ENCODE measurements around the gene RBP3. TPM values are rescaled to one million over a fixed set of nuclear protein-coding genes. Genes with fewer than 3 reads are reported as not detected.
A peak's percentile ranks its signal among the peaks of the same experiment; 100 is the strongest.

The RBP3 gene
- total and polyA plus RNA-seq, 11 donors, result not detected

DNA sequence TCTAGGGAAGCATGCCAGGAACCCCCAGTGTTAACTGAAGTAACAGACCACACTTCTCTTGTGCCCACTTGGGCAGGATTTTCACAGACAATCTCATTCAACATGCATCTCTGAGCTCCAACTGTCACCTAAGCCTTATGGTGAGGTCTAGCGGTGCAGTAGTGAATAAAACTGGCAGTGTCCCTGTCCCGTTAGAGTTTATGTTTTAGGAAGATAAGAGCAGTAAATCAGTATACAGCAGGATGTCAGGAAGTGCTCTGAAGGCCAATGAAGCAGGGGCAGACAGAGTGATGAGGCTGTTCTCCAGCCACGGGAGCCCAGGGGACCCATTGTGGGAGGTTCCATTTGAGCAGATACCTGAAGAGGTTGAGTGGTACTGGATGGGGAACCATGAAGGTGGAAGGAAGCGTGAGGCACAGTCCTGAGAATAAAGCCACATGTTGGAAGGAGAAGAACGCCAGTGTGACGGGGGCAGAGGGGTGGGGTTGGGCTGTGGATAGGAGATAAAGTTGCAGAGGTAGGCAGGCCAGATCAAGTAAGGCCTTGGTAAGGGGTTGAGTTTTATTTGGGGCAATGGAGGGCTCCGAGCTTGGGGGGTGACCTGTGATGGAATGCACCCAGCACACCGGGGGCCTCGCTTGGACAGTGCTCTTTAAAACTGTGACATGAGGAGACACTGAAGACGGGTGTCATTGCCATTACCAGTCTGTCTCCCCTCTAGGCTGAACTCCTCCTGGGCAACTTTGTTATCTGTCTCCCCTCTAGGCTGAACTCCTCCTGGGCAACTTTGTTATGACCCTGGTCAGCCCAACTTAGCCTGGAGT lies 41.6 kb upstream of the RBP3 start:
- intact Hi-C loops (cut with DNase I), result no loop called here
- DNase-seq (no peak), ATAC-seq (no peak)
- TF ChIP-seq, protein P1, sequence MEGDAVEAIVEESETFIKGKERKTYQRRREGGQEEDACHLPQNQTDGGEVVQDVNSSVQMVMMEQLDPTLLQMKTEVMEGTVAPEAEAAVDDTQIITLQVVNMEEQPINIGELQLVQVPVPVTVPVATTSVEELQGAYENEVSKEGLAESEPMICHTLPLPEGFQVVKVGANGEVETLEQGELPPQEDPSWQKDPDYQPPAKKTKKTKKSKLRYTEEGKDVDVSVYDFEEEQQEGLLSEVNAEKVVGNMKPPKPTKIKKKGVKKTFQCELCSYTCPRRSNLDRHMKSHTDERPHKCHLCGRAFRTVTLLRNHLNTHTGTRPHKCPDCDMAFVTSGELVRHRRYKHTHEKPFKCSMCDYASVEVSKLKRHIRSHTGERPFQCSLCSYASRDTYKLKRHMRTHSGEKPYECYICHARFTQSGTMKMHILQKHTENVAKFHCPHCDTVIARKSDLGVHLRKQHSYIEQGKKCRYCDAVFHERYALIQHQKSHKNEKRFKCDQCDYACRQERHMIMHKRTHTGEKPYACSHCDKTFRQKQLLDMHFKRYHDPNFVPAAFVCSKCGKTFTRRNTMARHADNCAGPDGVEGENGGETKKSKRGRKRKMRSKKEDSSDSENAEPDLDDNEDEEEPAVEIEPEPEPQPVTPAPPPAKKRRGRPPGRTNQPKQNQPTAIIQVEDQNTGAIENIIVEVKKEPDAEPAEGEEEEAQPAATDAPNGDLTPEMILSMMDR (IDR thresholded peaks at IDR 0.05), result no peak
- TF ChIP-seq POLR2A (IDR thresholded peaks at IDR 0.05), result no peak
- H3K4me1 ChIP-seq, result peaks cover 0 to 11% (median under 1%) of the 10 kb centered on the region in 12 donors
- WGBS, 4 donors, result 71 to 74% (median 73%) methylated on average over 10 of the region's 10 CpGs
- no peaks in the 10 kb centered on the region for H3K36me3 ChIP-seq
- no peaks in the 10 kb centered on the region for H3K9me3 ChIP-seq
- no peak overlapping the region for H3K4me3 ChIP-seq
- H3K27ac ChIP-seq, result no peak overlapping the region
- peaks cover 0 to 25% (median 1%) of the 10 kb centered on the region in 9 donors for H3K27me3 ChIP-seq

DNA sequence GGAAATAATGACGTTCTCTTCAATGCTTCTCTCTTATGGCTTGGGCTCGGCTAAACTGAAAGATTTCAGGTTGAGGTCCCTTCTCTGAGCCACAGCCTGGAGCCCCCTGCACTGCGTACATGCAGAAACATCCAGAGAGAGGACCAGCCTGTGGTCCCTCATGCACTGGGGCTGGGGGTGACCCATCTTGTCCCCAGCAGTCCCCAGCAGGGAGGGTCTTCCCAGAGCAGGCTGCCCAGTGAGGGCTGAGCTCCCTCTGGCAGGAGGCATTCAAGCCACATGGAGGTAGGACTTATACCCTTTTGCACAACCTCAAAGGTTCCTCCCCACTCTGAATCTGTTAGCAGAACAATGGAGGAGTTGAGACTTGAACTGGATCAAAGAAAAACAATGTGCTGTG lies 40.8 kb upstream of the RBP3 start:
- TF ChIP-seq POLR2A (IDR thresholded peaks at IDR 0.05), result no peak
- TF ChIP-seq, protein P1 (IDR thresholded peaks at IDR 0.05), result no peak
- Histone ChIP-seq H3K4me3 (no peak overlapping the region), H3K36me3 (no peaks in the 10 kb centered on the region), H3K27ac (no peak overlapping the region), H3K9me3 (no peaks in the 10 kb centered on the region), H3K4me1 (peaks cover 0 to 10% (median 4%) of the 10 kb centered on the region in 12 donors), H3K27me3 (peaks cover 0 to 17% (median 0%) of the 10 kb centered on the region in 9 donors)
- 81 to 91% (median 88%) methylated on average over 3 of the region's 3 CpGs for WGBS, 4 donors
- intact Hi-C loops (cut with DNase I), result no loop called here
- DNase-seq (no peak), ATAC-seq (no peak)

DNA sequence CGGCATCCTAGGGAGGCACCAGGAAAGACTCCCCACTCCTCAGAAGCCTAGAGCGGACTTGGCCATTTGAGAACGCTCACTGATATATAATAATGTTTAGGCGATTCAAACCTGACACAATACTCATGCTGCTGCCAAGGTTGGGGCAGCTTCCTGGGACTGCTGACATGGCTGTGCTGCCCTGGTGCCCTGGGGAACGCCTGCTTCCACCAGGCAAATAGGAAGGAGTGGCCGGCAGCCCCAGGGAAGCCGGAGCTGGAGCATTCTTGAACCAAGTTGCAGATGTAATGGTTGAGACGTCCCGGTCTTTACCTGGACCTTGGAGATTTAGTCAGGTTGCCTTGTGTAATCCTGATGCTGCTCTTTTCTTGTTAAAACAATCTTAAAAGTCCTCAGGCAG lies 39.4 kb upstream of the RBP3 start:
- TF ChIP-seq, protein P1 (IDR thresholded peaks at IDR 0.05), result no peak
- no peak for TF ChIP-seq POLR2A (IDR thresholded peaks at IDR 0.05)
- peaks cover 0 to 10% (median 4%) of the 10 kb centered on the region in 12 donors for H3K4me1 ChIP-seq
- ATAC-seq, result no peak
- intact Hi-C loops (cut with DNase I), result no loop called here
- DNase-seq, result no peak
- no peak overlapping the region for H3K27ac ChIP-seq
- no peaks in the 10 kb centered on the region for H3K36me3 ChIP-seq
- no peak overlapping the region for H3K4me3 ChIP-seq
- H3K9me3 ChIP-seq, result no peaks in the 10 kb centered on the region
- WGBS, 4 donors, result 71 to 83% (median 79%) methylated on average over 9 of the region's 9 CpGs
- H3K27me3 ChIP-seq, result peaks cover 0 to 7% (median 0%) of the 10 kb centered on the region in 9 donors

DNA sequence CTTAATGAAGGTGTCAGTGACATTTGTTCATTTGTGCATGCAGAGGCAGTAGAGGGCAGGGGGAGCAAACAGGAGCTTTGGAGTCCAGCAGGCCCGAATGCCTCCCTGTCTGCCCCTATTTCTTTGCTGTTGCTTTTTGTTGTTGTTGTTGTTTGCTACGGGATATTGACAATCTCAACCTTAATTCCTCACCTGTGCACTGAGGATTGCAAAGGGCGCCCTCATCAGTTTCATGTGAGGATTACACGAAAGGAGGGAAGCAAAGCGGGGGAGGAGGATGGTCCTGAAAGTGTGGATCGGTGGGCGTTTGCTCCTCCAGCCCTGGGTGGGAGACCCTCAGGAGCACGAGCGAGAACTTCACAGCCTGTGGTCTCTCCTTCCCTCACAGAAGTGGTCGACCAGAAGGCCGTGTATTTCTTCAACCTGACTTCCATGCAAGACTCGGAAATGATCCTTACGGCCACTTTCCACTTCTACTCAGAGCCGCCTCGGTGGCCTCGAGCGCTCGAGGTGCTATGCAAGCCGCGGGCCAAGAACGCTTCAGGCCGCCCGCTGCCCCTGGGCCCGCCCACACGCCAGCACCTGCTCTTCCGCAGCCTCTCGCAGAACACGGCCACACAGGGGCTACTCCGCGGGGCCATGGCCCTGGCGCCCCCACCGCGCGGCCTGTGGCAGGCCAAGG lies 38.6 kb upstream of the RBP3 start:
- intact Hi-C loops (cut with DNase I), result loop anchor here in 4 of 10 donors (2.0 to 10.0 kb wide), 5 partner anchors 262 to 315 kb away; no protein-coding TSS in a partner anchor
- peaks cover 0 to 7% (median 0%) of the 10 kb centered on the region in 9 donors for H3K27me3 ChIP-seq
- DNase-seq, result no peak
- 87 to 90% (median 88%) methylated on average over 34 of the region's 34 CpGs for WGBS, 4 donors
- H3K9me3 ChIP-seq, result no peaks in the 10 kb centered on the region
- no peaks in the 10 kb centered on the region for H3K36me3 ChIP-seq
- no peak overlapping the region for H3K27ac ChIP-seq
- no peak for ATAC-seq
- TF ChIP-seq, protein P1 (IDR thresholded peaks at IDR 0.05), result peak in 5 of 12 donors; percentile 8 to 28 (median 25)
- TF ChIP-seq POLR2A (IDR thresholded peaks at IDR 0.05), result no peak
- peaks cover 0 to 10% (median 4%) of the 10 kb centered on the region in 12 donors for H3K4me1 ChIP-seq
- no peak overlapping the region for H3K4me3 ChIP-seq

Data from heart left ventricle (tissue), 16 donors.